NCI-H69 (cell line): ENCODE results near the gene SCGB3A2.
A peak's percentile ranks its signal among the peaks of the same experiment; 100 is the strongest.
"Not testable (repeated sequence)": the region's sequence is repeated elsewhere in the genome, so short reads cannot be mapped to it uniquely, and the experiment has no call there.

Source experiments
- DNase-seq: peaks from one replicate; lab custom pipeline; 2025; lab: John Stamatoyannopoulos, UW

Gene SCGB3A2

GRCh38 chr5:147863454-147864158 lies 14.9 kb upstream of the SCGB3A2 start:
- DNase-seq: peak; percentile 93

- peak; percentile 82 for DNase-seq
These were observed 9.4 kb upstream of the SCGB3A2 start for GRCh38 chr5:147869112-147869511.

GRCh38 chr5:147869892-147870291 lies 8.6 kb upstream of the SCGB3A2 start:
- DNase-seq: not testable (repeated sequence)

- not testable (repeated sequence) for DNase-seq
These were observed 6.4 kb upstream of the SCGB3A2 start for GRCh38 chr5:147871980-147872549.

GRCh38 chr5:147872744-147873435 lies 5.6 kb upstream of the SCGB3A2 start:
- DNase-seq: not testable (repeated sequence)

- DNase-seq: not testable (repeated sequence)
These were observed 4.2 kb upstream of the SCGB3A2 start for GRCh38 chr5:147874118-147874875.

GRCh38 chr5:147874910-147875367 lies 3.6 kb upstream of the SCGB3A2 start:
- no peak for DNase-seq

GRCh38 chr5:147876141-147876540 lies 2.4 kb upstream of the SCGB3A2 start:
- no peak for DNase-seq

- DNase-seq: no peak
These were observed 1.9 kb upstream of the SCGB3A2 start for GRCh38 chr5:147876626-147877025.

- no peak for DNase-seq
These were observed 1.3 kb downstream of the SCGB3A2 start for GRCh38 chr5:147879784-147880183.

- DNase-seq: no peak
These were observed 2.0 kb downstream of the SCGB3A2 start for GRCh38 chr5:147880487-147880886.

GRCh38 chr5:147882586-147883313 lies 4.2 kb downstream of the SCGB3A2 start:
- peak; percentile 15 for DNase-seq

GRCh38 chr5:147887026-147887627 lies 8.6 kb downstream of the SCGB3A2 start:
- peak; percentile 69 for DNase-seq

- DNase-seq: no peak
These were observed 9.4 kb downstream of the SCGB3A2 start for GRCh38 chr5:147887930-147888329.

- DNase-seq: no peak
These were observed 14.3 kb downstream of the SCGB3A2 start for GRCh38 chr5:147892696-147893296.

GRCh38 chr5:147893820-147894219 lies 15.3 kb downstream of the SCGB3A2 start:
- no peak for DNase-seq

GRCh38 chr5:147895864-147896263 lies 17.4 kb downstream of the SCGB3A2 start:
- DNase-seq: no peak

GRCh38 chr5:147898875-147899401 lies 20.4 kb downstream of the SCGB3A2 start:
- no peak for DNase-seq

- no peak for DNase-seq
These were observed 23.1 kb downstream of the SCGB3A2 start for GRCh38 chr5:147901599-147902039.

- no peak for DNase-seq
These were observed 24.2 kb downstream of the SCGB3A2 start for GRCh38 chr5:147902609-147903115.
